PFSK-1 (cell line): Measurements from ENCODE around the gene AKR1B15.

ENCODE experiments used
- POLR2AphosphoS5 ChIP-seq: IDR thresholded peaks from 2 replicates; pipeline ENCODE4 v1.6.1; 2012; ENCODE audit warnings: low read depth, mild to moderate bottlenecking, control low read depth, low read length, moderate library complexity
- REST ChIP-seq, 2 experiments: IDR thresholded peaks; 2 replicates each; pipeline versions ENCODE4 v1.6.1 to v1.8.0; 2011 to 2012; ENCODE audit warnings: low read depth in 2 of 2, low read length in 2 of 2, control low read depth in 1 of 2, inconsistent platforms in 1 of 2, mild to moderate bottlenecking in 1 of 2, moderate library complexity in 1 of 2; ENCODE audit not compliant: insufficient read depth in 1 of 2
- SIN3A ChIP-seq: IDR thresholded peaks from 2 replicates; pipeline ENCODE4 v1.6.1; 2012; ENCODE audit warnings: mild to moderate bottlenecking, low read length, moderate library complexity, borderline replicate concordance; ENCODE audit not compliant: insufficient read depth
- TAF1 ChIP-seq: IDR thresholded peaks from 2 replicates; pipeline ENCODE4 v1.6.1; 2012; ENCODE audit warnings: low read length, control low read depth, borderline replicate concordance; ENCODE audit not compliant: insufficient read depth

GRCh38 chr7:134535919-134536299 lies 13.0 kb upstream of the AKR1B15 start:
- TF ChIP-seq REST (IDR thresholded peaks at IDR 0.05; ENCODE audit: insufficient read depth in 1 of 2, low read depth in 2 of 2, low read length in 2 of 2), result no peak
- TF ChIP-seq POLR2AphosphoS5, result no peak
- TF ChIP-seq TAF1, result no peak
- TF ChIP-seq SIN3A, result no peak
